ENCODE measurements around the gene NOVA1.
"Not testable (repeated sequence)": the region's sequence is repeated elsewhere in the genome, so short reads cannot be mapped to it uniquely, and the experiment has no call there.

NOVA1 gene, protein sequence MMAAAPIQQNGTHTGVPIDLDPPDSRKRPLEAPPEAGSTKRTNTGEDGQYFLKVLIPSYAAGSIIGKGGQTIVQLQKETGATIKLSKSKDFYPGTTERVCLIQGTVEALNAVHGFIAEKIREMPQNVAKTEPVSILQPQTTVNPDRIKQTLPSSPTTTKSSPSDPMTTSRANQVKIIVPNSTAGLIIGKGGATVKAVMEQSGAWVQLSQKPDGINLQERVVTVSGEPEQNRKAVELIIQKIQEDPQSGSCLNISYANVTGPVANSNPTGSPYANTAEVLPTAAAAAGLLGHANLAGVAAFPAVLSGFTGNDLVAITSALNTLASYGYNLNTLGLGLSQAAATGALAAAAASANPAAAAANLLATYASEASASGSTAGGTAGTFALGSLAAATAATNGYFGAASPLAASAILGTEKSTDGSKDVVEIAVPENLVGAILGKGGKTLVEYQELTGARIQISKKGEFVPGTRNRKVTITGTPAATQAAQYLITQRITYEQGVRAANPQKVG

DNA sequence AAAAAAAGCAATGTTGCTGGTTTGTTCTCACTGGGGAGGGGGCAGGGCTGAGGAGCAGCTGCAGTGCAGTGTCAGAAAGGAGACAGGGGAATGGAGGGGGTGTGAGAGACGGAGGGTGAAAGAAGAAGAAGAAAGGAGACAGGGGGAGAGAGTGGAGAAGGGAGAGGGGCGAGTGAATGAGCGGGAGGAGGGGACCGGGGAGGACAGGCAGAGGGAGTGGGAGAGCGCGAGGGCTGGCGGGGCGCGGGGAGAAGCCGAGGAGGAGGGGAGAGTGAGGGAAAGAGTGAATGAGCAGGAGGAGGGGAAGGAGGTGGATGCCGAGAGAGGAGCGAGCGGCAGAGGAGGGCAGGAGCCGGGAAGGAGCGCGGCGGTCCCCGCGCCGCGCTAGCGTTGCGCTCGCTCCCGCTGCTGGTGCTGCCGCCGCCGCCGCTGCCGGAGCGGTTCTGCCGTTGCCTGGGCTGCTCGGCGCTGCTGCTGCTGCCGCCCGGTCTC, at the start of gene NOVA1:
Gene NOVA1, minus strand, starts transcription at position 445 of the 492 bp plus-strand sequence. CDS start 597 bp downstream, outside the sequence.
- TF ChIP-seq CTCF (conservative IDR thresholded peaks at IDR 0.05; ENCODE audit: control insufficient read depth, insufficient read depth, low read depth, low read length): no peak
- H3K4me3 ChIP-seq (ENCODE audit: control insufficient read depth, low read depth, low read length): peak within 1 kb of the TSS; percentile 87

DNA sequence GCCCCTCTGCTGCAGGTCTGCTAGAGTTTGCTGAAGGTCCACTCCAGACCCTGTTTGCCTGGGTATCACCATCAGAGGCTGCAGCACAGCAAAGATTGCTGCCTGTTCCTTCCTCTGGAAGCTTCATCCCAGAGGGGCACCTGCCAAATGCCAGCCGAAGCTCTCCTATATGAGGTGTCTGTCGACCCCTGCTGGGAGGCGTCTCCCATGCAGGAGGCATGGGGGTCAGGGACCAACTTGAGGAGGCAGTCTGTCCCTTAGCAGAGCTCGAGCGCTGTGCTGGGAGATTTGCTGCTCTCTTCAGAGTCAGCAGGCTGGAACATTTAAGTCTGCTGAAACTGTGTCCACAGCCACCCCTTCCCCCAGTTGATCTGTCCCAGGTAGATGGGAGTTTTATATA, 47.2 kb upstream of the NOVA1 start:
- not testable (repeated sequence) for DNase-seq (ENCODE audit: low read depth); H3K4me3 ChIP-seq (ENCODE audit: control insufficient read depth, low read depth, low read length)

More for the DNA sequence above, at the start of gene NOVA1:
- DNase-seq (ENCODE audit: low read depth): no peak

- H3K4me3 ChIP-seq (ENCODE audit: control insufficient read depth, low read depth, low read length): no peak overlapping the region
- peak; percentile 34 for DNase-seq (ENCODE audit: low read depth)
- no peak for TF ChIP-seq CTCF (conservative IDR thresholded peaks at IDR 0.05; ENCODE audit: control insufficient read depth, insufficient read depth, low read depth, low read length)
Observed at GRCh38 chr14:26636561-26636960, 38.7 kb upstream of the NOVA1 start.

- not testable (repeated sequence) for H3K4me3 ChIP-seq (ENCODE audit: control insufficient read depth, low read depth, low read length); DNase-seq (ENCODE audit: low read depth)
Observed at GRCh38 chr14:26634946-26635345, 37.1 kb upstream of the NOVA1 start.

DNA sequence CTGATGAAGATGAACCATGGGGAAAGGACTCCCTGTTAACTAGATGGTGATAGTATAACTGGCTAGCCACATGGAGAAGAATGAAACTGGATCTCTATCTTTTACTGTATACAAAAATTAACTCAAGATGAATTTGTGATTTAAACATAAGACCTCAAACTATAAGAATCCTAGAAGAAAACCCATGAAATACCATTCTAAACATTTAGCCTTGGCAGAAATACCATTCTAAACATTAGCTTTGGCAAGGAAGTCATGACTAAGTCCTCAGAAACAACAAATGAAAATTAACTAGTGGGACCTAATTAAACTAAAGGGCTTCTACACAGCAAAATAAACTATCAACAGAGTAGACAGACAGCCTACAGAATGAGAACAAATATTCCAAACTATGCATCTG, 28.4 kb upstream of the NOVA1 start:
- TF ChIP-seq CTCF (conservative IDR thresholded peaks at IDR 0.05; ENCODE audit: control insufficient read depth, insufficient read depth, low read depth, low read length): no peak
- H3K4me3 ChIP-seq (ENCODE audit: control insufficient read depth, low read depth, low read length): no peak overlapping the region
- DNase-seq (ENCODE audit: low read depth): no peak

GRCh38 chr14:26622611-26623010, 24.8 kb upstream of the NOVA1 start:
- no peak for TF ChIP-seq CTCF (conservative IDR thresholded peaks at IDR 0.05; ENCODE audit: control insufficient read depth, insufficient read depth, low read depth, low read length)
- DNase-seq (ENCODE audit: low read depth): no peak
- no peak overlapping the region for H3K4me3 ChIP-seq (ENCODE audit: control insufficient read depth, low read depth, low read length)

DNA sequence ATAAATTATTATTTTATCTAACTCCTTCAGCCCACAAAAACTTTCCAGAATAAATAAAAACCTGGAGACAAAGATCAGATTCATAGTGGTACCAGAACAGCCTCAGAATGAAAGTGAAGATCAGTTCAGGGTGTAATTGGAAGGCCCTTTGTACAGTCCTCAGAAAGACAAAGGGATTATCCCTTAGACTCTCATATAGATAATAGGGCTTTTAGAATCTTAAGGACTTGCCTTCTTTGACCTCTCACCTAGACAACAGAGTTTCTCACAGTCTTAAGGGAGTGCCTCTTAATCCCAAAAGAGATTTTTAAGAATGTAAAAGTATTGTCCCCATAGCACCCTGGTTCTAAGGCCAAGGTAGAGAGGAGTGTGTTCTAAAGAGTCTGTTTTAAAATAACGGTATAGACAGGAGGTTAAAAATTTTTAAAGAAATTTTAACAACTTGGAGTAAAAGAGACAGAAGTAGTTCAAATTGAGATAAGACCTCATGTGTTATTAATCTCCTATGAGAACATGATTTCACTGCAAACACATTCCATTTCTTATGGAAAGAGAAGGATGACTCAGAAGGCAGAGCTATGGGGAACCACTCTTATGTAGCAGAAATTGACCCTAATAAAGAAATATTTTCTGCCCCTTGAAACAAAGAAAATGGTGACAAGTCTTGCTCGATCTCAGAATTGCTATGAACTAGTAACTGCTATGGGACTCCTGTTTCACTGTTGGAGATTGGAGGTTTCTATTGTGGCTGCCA, 24.2 kb upstream of the NOVA1 start:
- H3K4me3 ChIP-seq (ENCODE audit: control insufficient read depth, low read depth, low read length): no peak overlapping the region
- DNase-seq (ENCODE audit: low read depth): peak; percentile 77
- TF ChIP-seq CTCF (conservative IDR thresholded peaks at IDR 0.05; ENCODE audit: control insufficient read depth, insufficient read depth, low read depth, low read length): no peak
